ENCODE data around the gene CPEB1.

GRCh38 chr15:82653483-82654168 lies 6.5 kb upstream of the CPEB1 start:
- TF ChIP-seq CTCF (IDR thresholded peaks at IDR 0.05) (no peak), POLR2A (IDR thresholded peaks at IDR 0.05) (no peak)
